UCSD-AML1 (cell line): ENCODE measurements around the gene CPED1.

Experiments used
- DNase-seq: peaks from one replicate; lab custom pipeline; 2025; ENCODE audit not compliant: unreplicated experiment; lab: John Stamatoyannopoulos, UW

CPED1 gene

GRCh38 chr7:120988591-120989256, at the start of gene CPED1:
TSS of gene CPED1 (plus strand) at chr7:120988711. CDS start at chr7:120989622, 911 bp downstream.
- DNase-seq: peak; percentile 6

DNA sequence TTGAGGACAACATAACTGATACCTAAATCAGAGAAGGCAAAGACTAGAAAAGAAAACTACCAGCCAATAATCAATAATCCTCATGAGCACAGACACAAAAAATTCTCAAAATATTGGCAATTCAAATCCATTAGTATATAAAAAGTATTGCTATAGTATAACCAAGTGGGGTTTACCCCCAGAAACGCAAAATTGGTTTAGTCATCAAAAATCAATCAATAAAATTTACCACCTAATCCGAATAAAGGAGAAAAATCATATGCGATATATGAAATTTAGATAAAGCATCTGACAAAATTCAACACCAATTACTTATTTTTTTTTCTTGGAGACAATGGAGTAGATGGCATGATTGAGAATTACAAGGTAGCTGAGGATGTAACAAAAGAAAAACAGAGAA, 49.2 kb upstream of the CPED1 start:
- no peak for DNase-seq

DNA sequence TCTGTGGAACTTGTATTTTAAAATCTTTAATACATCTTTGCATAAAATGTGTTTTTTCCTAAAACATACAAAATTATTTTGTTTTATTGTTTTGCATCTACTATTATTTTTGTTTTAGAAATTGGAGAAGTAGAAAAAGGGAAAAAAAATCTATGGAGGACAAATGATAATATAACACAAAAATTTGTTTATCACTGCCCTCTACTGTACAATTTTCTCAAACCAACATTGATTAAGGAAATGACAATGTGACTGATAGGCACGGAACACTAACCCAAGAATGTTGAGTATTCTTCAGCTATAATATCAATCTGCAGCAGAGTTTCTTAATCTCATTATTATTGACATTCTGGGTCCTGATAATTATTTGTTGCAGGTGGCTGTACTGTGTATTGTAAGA, 47.4 kb upstream of the CPED1 start:
- no peak for DNase-seq

GRCh38 chr7:120941856-120942255, 46.7 kb upstream of the CPED1 start:
- no peak for DNase-seq

GRCh38 chr7:120942861-120943260, 45.6 kb upstream of the CPED1 start:
- no peak for DNase-seq

DNA sequence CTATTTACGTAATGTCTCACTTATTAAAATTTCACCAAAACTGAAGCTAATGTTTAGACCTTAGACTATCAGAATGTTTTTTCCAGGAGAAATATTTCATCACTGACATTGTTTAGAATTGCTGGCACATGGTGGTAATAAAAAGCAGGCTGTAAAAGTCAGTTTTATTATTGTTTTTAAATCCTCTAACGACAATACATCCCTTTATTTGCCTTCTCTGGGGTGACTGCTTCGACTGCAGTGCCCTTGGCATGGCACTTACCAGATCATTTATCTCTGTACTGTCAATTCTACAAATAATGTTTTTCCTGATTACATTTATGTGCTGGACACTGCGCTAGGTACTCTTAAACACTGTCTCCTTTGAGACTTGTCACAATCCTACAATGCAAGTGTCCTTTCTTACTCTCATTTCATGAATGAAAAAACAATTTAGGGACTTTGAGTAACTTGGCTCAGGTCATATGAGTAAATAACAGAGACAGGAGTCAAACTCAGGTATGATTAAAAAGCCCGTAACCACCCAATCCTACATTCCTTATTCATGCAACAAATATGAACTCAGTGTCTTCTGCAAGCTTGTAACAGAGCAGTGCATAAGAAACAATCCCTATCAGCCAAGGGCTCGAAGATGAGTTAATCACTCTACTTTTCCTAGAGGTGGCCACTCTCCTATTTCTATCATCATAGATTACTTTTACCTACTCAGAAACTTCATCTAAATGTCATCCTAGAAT, 43.5 kb upstream of the CPED1 start:
- DNase-seq: no peak

- DNase-seq: no peak
Measured at GRCh38 chr7:120947980-120948379, 40.5 kb upstream of the CPED1 start.

DNA sequence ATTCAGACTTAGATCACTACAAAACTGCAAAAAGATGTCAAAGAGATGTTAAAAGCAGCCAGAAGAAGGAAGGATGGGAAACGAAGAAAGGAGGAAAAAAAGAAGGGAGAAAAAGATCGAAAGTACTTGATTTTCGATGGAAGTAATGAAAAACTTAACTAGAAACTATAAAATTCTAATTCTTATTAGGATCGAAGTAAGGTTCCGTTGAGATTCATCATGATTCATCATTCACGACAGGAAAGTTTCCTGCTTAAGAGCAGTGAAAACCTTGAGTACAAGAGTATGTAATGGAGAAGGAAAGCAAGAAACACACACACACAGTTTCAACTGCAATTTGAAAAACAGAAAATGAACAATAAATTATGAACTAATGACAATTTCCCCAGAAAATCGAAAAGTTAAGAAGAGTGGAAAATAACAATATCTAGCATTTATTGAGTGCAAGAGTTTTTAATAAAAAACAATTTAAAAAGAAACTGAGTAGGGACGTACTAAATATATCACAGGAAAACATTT, 39.1 kb upstream of the CPED1 start:
- DNase-seq: no peak

DNA sequence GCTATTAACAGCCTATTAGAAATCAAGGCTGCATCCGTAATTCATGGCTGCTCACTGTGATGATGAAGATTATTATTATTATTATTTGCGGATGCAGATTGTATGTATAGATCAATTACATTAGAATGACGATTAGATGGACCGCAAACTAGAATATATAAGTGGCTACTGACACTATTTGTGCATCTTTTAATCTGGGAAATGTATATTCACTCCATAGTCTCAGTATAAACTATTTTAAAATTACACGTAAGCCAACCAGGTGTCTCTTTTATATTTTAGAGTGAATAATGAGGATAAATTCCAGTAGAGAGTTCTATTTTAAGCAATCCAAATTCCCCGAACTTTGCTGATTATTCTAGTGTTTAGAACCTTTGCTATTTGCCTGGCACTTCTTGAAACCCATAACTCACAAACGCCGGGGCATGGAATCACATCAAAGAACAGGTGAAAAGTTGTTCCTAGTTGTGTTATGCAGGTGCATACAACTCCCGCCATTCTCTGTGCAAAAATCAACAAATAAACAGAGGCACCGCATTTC, 38.4 kb upstream of the CPED1 start:
- DNase-seq: no peak

DNA sequence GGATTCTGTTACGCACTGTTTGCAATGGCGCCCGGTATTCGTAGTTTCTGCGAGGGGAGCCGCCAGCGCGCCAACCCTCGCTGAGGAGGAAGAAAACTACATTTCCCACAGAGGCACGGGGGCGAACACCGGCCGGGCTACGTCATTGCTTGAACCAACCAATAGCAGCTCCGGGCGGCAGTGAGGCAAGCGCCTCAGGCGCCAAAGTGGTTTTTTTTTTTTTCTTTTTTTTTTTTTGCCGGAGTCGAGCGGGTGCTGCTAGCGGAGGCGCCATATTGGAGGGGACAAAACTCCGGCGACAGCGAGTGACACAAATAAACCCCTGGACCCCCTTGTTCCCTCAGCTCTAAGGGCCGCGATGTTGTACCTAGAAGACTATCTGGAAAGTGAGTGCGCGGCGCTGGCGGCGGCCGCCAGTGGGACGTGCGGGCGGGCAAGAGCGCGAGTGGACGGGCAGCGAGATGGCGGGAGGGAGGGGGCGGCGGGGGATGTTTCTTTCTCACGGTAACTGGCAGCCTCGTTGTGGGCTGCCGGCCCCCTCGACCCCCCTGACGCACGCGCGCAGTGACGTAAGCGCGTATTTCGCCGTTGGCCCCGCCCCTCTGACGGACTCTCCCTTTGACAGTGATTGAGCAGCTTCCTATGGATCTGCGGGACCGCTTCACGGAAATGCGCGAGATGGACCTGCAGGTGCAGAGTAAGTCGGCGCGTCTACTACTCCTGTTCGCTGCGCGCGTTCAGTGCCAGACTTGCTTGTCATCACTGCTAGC, 37.8 kb upstream of the CPED1 start, which contains the start of gene ING3:
ING3 (plus strand) TSS at position 239 of the 770 bp plus-strand sequence; CDS start at position 359, 120 bp downstream.
- DNase-seq: peak; percentile 88

DNA sequence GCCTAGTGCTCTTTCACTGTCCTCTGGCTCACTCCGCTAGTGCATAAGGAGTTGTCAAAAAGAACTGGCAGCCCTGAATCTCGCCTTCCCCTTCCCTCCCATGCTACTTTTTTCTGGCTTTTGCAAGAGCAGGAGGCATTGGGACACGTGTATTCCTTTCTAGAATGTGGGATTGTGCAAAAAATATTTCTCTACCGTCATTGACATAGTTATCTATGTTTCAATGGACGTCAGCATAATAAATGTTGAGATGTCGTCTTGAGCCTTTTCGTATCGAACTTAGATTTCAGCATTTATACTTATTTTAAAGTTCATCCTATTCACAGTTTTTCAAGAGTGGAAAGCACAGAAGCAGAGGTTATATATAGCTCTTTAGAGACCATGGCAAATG, 37.2 kb upstream of the CPED1 start:
- no peak for DNase-seq

DNA sequence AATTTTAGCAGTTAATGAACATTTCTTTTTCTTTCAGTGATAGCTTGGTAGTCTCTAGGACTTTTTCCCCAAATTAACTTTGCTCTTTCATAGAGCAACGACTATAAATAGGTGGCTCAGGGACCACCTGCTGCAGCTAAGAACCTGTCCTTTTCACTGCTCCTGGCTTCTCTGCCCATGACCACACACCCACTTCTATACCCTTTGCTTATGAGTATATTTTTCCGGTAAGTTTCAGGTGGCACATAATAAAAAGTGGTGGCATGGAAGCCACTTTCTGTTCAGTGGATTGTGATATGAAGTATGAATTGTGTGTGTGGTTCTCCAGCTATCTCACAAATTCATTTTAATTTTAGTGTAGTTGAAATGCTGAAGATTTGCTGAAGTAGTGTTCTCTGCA, 36.7 kb upstream of the CPED1 start:
- DNase-seq: no peak

- DNase-seq: no peak
Measured at GRCh38 chr7:120955577-120956149, 32.8 kb upstream of the CPED1 start.

GRCh38 chr7:120959929-120960484, 28.5 kb upstream of the CPED1 start:
- no peak for DNase-seq

DNA sequence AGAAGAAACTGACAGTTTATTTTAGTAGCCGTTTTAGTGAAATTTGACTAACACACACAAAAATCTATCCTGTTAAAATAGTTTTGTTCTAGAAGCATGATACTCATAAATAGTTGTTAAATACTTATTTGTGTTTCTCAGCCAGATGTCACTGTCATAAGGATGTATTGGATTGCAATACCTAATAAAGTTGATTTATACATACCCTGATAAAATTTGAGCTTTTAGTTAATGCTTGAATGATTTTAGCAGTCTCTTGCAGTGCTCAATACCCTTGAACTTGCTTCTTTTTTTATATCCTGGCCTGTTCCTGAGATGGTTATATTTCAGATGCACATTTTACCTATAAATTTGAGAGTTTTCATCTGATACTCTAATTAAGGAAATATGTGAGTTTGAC, 27.8 kb upstream of the CPED1 start:
- DNase-seq: no peak

GRCh38 chr7:120961638-120962173, 26.8 kb upstream of the CPED1 start:
- no peak for DNase-seq

DNA sequence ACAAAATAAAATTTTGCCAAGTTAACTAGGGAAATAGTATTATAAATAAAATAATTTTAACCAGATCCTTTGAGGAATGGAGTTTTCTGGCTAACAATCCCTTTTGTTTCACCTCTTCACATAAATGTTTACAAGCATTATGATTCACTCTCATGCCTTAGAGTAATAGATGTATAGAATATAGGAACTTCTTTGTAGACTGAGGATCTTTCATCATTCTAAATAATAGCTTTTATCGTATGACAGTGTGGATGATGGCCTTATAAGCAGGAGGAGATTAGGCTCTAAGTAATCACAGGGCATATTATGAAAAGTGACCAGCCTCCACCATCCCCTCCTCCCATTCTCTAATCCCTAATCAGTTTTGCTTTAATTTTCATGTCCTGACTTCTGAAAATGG, 24.4 kb upstream of the CPED1 start:
- no peak for DNase-seq

DNA sequence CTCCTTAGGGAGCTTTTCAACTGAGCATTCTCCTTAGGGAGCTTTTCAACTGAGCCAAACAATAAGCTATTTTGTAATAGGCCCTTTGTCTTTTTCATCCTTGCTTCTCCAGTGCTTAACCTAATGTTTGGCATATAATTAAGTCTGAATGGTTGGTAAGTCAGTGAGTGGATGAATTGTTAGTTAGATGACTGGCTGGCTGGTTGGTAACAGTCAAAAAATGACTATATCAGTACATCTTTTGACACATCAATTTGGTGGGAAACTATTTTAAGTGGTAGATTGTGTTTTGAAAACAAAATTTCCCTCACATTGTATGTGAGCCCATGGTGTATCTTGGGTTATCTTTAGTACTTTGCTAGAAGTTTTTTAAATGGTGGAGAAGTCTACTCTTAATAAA, 21.6 kb upstream of the CPED1 start:
- DNase-seq: no peak

- DNase-seq: no peak
Measured at GRCh38 chr7:120973849-120974248, 14.7 kb upstream of the CPED1 start.

DNA sequence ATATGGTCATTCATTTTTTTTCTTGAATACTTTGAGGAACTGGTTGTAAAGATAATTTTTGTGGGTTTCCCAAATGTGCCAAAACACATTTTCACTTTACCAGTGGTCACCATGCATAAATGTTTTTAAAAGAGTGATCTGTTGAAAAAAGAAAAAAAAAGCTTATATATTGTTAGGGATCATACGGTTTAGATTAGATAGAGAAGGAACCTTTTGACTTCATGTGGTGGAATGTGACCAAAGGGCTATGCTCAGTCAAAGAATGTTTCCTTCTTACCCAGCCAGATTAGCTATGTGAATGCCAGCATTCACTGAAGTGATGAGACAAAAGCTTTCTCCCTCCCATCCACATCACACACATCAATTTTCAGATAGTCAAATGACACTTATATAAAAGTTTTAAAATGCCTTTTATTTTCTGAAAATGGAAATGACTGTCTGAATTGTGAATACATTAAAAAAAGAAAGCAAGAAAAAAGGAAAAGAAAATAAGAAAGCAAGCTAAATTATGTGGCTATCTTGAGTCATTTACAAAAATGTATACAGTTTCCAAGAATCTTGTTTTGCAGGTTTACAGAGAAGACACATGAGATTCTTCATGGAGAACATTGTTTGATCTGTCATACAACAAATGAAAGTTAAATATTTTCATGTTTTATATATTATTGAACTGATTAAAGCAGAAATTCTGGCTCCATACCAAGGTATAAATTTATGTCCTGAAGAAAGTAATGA, 8.6 kb upstream of the CPED1 start:
- no peak for DNase-seq
